Sciatic nerve (tissue), 2 donors: ENCODE data around the gene PCDHGA9. TPM values are rescaled to one million over a fixed set of nuclear protein-coding genes. Genes with fewer than 3 reads are reported as not detected.
"Not testable (repeated sequence)": the region's sequence is repeated elsewhere in the genome, so short reads cannot be mapped to it uniquely, and the experiment has no call there.

Source experiments
- ATAC-seq: fragments of 200-7000 bp; cut with Tn5 transposase; one replicate; pipeline ENCODE4 v1.9.1; 2020; ENCODE audit warnings: mild to moderate bottlenecking, moderate library complexity
- DNase-seq: peaks from one replicate; pipeline ENCODE4 v3.0.0-alpha.2; 2020; ENCODE audit warnings: low spot score
- intact Hi-C: fragments of 100-400 bp; cut with DNase I; formaldehyde crosslinking; loops from one replicate; pipeline ENCODE4 v1.14.2; 2022
- total RNA-seq: library from RNA; stranded (reverse); fragmentation: NEBNext Ultra II Directional; extraction: Animal tissue kit (Norgen Biotek cat#: 25700); gene quantifications from one replicate; pipeline ENCODE4 v1.2.1, GENCODE V29; 2021
- donor health status: DM: no; HTN: no; CAD: no.
- donor health status: DM: no; HTN: no; CAD: no.

The PCDHGA9 gene
- total RNA-seq: 10.7 TPM

DNA sequence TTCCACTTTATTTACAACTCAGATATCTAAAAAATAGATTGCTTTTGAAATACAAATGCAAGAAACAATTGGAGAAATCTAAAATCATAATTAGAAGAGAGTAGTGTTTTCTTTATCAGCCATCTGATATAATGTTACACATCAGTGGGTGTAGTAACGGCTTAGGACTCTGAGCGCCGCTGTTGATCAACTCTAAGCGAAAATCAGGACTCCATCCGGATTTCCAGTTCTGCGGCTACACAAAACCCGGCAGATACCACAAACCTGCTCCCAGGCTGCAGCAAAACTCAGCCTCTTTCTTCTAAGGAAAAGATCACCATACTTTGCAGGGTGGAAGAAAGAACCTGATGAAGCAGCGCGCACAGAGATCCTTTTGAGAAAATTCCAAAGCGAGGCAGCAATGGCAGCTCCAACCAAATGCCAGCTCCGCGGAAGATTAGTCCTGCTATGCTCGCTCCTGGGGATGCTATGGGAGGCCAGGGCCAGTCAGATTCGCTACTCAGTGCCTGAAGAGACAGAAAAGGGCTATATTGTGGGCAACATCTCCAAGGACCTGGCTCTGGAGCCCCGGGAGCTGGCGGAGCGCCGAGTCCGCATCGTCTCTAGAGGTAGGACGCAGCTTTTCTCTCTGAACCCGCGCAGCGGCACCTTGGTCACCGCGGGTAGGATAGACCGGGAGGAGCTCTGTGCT, at the start of gene PCDHGA9:
PCDHGA9 (plus strand) TSS at position 226 of the 691 bp plus-strand sequence; CDS start at position 401, 175 bp downstream.
- intact Hi-C loops: no loop called here
- no peak for ATAC-seq
- no peak for DNase-seq

DNA sequence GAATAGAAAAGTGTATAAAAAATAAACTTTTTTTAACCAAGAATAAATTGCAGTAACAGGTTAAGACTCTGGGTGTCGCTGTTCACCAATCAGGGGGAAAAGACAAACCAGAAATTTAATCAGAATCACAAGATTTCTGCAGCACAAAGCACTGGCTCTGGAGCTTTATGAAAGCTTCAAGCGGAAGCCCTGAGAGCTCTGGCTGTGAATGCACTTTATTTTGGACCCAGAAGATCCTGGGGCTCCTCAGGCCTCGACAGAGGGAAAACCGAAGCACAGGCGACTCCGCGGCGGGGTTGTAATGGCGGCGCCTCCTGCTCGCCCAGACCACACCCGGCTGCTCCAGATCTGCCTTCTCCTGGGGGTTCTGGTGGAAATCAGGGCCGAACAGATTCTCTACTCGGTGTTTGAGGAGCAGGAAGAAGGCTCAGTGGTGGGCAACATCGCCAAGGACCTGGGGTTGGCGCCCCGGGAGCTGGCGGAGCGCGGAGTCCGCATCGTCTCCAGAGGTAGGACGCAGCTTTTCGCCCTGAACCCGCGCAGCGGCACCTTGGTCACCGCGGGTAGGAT, 47.6 kb upstream of the PCDHGA9 start, which contains the start of gene PCDHGA4:
PCDHGA4 (plus strand) TSS at position 122 of the 570 bp plus-strand sequence; CDS start at position 209, 87 bp downstream.
- intact Hi-C loops: no loop called here
- DNase-seq (no peak), ATAC-seq (no peak)

DNA sequence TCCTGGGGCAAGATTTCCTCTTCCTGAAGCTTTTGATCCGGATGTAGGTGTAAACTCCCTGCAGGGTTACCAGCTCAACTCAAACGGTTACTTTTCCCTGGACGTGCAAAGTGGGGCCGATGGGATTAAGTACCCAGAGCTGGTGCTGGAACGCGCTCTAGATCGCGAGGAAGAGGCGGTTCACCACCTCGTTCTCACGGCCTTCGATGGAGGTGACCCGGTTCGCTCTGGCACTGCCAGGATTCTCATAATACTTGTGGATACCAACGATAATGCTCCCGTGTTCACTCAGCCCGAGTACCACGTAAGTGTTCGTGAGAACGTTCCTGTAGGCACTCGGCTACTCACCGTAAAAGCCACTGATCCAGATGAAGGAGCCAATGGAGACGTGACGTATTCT, 46.9 kb upstream of the PCDHGA9 start:
- ATAC-seq (no peak), DNase-seq (no peak)
- intact Hi-C loops: no loop called here

DNA sequence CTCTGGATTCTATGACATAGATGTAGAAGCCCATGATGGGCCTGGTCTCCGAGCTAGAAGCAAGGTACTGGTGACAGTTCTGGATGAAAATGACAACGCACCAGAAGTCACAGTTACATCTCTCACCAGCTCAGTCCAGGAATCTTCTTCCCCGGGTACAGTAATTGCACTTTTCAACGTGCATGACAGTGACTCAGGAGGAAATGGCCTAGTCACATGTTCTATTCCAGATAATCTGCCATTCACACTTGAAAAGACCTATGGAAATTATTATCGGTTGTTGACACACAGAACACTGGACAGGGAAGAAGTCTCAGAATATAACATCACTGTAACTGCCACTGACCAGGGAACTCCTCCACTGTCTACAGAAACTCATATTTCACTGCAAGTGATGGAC, 46.4 kb upstream of the PCDHGA9 start:
- intact Hi-C loops: no loop called here
- ATAC-seq: no peak
- no peak for DNase-seq

DNA sequence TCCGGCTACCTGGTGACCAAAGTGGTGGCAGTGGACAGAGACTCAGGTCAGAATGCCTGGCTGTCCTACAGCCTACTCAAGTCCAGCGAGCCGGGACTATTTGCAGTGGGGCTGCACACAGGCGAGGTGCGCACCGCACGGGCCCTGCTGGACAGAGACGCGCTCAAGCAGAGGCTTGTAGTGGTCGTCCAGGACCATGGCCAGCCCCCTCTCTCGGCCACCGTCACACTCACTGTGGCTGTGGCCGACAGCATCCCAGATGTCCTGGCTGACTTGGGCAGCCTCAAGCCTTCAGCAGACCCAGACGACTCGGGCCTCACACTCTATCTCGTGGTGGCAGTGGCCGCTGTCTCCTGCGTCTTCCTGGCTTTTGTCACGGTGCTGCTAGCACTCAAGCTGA, 45.6 kb upstream of the PCDHGA9 start:
- intact Hi-C loops: no loop called here
- no peak for ATAC-seq
- no peak for DNase-seq

DNA sequence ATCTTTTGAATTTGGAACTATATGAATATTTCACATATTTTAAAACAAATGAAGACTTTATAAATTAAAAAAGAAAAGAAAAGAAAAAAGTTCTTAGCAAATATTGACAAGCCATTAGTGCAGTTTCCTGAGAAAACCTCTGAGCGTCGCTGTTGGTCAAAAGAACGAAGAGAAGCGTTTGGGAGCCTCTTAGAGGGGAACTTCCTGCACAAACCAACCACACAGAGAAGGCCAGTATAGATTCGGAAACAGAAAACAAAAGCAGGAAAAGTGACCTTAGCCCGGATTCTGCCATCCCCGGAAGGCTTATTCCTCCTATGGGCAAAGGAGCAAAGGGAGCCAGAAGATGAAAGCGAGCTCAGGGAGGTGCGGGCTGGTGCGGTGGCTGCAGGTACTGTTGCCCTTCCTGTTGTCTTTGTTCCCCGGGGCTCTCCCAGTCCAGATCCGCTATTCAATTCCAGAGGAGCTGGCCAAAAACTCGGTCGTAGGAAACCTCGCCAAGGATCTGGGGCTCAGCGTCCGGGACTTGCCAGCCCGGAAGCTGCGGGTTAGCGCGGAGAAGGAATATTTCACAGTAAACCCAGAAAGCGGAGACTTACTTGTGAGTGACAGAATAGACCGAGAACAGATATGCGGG, 42.7 kb upstream of the PCDHGA9 start, which contains the start of gene PCDHGB2:
PCDHGB2 (plus strand) TSS at position 205 of the 637 bp plus-strand sequence; CDS start at position 347, 142 bp downstream.
- intact Hi-C loops: no loop called here
- DNase-seq: no peak

DNA sequence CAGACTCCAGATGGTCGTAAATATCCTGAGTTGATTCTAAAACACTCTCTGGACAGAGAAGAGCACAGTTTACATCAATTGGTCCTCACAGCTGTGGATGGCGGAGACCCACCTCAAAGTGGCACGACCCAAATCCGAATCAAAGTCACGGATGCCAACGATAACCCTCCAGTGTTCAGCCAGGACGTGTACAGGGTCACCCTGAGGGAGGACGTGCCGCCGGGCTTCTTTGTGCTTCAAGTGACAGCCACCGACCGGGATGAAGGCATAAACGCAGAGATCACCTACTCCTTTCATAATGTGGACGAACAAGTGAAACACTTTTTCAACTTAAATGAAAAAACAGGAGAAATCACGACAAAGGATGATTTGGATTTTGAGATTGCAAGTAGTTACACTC, 41.9 kb upstream of the PCDHGA9 start:
- ATAC-seq (no peak), DNase-seq (no peak)
- intact Hi-C loops: no loop called here

More for the DNA sequence above, 42.7 kb upstream of the PCDHGA9 start, which contains the start of gene PCDHGB2:
- ATAC-seq: no peak

DNA sequence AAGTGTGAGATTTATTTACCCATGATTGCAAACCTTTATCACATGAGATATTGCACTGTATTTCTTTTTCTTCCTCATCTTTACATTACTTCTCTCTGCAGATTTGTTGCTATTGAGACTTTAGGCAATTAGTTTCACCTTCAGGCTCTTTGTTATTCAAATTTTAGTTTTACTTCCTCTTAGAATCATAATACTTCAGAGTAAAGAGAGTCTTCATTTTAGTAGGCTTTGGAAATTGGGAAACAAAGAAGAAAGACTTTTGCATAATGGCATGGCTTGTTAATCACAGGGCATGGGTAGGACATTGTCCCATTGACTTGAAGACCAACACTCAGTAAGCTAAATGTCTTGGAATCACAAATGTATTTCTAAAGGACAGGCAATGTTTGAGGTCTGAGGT, 39.9 kb upstream of the PCDHGA9 start:
- intact Hi-C loops: no loop called here
- ATAC-seq (no peak), DNase-seq (no peak)

DNA sequence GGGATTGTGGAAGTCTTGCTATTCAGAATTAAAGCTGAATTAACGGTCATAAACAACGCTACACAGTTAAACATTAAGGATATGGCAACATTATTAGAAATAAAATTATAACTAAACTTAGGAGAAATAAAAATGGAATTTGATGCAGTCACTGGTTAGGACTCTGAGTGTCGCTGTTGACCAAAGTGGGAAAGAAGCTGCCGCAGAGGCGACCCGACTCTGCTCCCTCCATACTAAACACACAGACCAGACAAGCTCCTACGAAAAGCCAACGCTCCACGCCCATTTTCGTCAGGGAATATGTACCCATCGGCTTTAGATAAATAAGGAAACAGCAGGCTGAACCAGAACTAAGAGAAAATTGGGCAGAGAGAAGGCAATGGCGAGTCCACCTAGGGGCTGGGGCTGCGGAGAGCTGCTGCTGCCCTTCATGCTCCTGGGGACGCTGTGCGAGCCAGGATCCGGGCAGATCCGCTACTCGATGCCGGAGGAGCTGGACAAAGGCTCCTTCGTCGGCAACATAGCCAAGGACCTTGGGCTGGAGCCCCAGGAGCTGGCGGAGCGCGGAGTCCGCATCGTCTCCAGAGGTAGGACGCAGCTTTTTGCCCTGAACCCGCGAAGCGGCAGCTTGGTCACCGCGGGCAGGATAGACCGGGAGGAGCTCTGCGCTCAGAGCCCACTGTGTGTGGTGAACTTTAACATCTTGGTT, 38.5 kb upstream of the PCDHGA9 start, which contains the start of gene PCDHGA5:
PCDHGA5 (plus strand) TSS at position 211 of the 709 bp plus-strand sequence; CDS start at position 380, 169 bp downstream.
- DNase-seq: no peak
- no peak for ATAC-seq
- intact Hi-C loops: no loop called here

DNA sequence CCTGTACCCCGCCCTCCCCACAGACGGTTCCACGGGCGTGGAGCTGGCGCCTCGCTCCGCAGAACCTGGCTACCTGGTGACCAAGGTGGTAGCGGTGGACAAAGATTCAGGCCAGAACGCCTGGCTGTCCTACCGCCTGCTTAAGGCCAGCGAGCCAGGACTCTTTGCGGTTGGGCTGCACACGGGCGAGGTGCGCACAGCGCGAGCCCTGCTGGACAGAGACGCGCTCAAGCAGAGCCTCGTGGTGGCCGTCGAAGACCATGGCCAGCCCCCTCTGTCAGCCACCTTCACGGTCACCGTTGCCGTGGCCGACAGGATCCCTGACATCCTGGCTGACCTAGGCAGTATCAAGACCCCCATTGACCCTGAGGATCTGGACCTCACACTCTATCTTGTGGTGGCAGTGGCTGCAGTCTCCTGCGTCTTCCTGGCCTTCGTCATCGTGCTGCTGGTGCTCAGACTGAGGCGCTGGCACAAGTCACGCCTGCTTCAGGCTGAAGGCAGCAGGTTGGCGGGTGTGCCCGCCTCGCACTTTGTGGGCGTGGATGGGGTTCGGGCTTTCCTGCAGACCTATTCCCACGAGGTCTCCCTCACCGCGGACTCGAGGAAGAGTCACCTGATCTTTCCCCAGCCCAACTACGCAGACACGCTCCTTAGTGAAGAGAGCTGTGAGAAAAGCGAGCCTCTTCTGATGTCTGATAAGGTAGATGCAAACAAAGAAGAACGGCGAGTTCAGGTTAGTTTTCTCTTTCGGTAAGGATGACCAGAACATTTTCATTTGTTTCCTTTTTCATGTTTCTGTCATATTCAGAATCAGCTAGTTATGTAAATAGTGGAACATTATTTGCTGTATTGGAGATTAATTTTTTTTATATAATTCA, 36.3 kb upstream of the PCDHGA9 start:
- intact Hi-C loops: no loop called here
- DNase-seq (no peak), ATAC-seq (no peak)

DNA sequence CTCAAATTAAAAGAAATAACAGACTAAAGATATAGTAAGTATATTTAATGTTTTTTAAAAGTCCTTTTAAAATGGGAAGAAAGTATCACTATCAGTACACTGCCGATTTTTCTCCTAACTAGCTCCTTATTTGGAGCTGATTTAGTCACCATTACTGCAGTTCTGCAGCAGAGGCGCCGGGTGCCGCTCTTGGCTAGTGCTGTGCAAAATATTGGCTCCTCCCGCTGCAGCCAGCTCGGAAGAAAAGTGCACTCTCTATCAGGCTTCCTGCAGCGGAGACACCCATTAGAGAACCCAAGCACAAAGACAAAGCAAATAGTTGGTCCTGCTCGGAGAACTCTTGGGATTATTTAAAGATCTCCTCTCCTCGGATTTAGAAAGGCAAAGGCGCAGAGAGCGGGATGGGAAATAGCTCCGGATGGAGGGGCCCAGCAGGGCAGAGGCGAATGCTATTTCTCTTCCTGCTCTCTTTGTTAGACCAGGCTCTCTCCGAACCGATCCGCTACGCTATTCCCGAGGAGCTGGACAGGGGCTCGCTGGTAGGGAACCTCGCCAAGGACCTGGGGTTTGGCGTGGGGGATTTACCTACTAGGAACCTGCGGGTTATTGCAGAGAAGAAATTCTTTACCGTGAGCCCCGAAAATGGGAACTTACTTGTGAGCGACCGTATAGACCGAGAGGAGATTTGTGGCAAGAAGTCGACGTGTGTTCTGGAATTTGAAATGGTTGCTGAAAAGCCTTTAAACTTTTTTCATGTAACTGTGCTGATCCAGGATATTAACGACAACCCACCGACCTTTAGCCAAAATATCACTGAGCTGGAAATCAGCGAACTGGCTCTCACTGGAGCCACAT, 32.4 kb upstream of the PCDHGA9 start, which contains the start of gene PCDHGB3:
PCDHGB3 (plus strand) TSS at position 249 of the 855 bp plus-strand sequence; CDS start at position 402, 153 bp downstream.
- ATAC-seq (peak; percentile 61), DNase-seq (no peak)
- intact Hi-C loops: no loop called here

DNA sequence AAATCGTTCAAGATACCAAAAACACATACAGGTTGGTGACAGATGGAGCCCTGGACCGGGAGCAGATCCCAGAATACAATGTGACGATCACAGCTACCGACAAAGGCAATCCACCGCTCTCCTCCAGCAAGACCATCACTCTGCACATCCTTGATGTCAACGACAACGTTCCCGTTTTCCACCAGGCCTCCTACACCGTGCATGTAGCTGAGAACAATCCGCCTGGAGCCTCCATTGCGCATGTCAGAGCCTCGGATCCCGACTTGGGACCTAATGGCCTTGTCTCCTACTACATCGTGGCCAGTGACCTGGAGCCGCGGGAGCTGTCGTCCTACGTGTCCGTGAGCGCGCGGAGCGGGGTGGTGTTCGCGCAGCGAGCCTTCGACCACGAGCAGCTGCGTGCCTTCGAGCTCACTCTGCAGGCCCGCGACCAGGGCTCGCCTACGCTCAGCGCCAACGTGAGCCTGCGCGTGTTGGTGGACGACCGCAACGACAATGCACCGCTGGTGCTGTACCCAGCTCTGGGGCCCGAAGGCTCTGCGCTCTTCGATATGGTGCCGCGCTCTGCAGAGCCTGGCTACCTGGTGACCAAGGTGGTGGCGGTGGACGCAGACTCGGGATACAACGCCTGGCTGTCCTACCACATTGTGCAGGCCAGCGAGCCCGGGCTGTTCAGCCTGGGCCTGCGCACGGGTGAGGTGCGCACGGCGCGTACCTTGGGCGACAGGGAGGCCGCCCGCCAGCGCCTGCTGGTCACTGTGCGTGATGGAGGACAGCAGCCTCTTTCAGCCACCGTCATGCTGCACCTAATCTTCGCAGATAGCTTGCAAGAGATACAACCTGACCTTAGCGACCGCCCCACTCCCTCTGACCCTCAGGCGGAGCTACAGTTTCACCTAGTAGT, 30.8 kb upstream of the PCDHGA9 start:
- DNase-seq (no peak), ATAC-seq (no peak)
- intact Hi-C loops: no loop called here

DNA sequence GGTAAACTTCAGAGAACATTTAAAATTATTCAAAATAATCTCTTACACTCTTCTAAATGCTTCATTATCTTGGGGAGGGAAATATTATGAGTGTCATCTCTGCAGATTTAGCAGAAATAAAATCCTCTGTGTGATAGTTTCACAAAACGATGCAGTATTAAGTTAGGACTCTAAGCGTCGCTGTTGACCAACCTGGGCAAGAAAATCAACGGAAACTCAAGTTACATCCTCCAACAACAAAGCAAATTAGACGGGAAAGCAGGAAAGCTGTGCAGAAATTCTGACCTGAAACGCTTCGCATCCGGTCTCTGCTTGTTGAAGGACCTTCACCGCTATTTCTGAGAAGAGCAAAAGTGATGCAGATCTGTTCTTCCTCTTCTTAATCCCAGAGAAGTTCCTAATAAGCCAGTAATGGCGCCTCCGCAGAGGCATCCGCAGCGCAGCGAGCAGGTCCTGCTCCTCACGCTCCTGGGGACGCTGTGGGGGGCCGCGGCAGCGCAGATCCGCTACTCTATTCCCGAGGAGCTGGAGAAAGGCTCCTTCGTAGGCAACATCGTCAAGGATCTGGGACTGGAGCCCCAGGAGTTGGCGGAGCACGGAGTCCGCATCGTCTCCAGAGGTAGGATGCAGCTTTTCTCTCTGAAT, 28.8 kb upstream of the PCDHGA9 start, which contains the start of gene PCDHGA6:
PCDHGA6 (plus strand) TSS at position 219 of the 645 bp plus-strand sequence; CDS start at position 412, 193 bp downstream.
- intact Hi-C loops: no loop called here
- DNase-seq (no peak), ATAC-seq (no peak)

DNA sequence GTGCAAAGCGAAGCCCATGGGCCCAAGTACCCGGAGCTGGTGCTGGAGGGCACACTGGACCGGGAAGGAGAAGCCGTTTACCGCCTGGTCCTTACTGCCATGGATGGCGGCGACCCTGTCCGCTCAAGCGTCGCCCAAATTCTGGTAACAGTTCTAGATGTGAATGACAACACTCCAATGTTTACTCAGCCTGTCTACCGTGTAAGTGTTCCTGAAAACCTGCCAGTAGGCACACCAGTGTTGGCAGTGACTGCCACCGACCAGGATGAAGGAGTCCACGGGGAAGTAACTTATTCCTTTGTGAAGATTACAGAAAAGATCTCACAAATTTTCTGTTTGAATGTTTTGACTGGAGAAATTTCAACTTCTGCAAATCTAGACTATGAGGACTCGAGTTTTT, 28.0 kb upstream of the PCDHGA9 start:
- DNase-seq (no peak), ATAC-seq (no peak)
- intact Hi-C loops: no loop called here

DNA sequence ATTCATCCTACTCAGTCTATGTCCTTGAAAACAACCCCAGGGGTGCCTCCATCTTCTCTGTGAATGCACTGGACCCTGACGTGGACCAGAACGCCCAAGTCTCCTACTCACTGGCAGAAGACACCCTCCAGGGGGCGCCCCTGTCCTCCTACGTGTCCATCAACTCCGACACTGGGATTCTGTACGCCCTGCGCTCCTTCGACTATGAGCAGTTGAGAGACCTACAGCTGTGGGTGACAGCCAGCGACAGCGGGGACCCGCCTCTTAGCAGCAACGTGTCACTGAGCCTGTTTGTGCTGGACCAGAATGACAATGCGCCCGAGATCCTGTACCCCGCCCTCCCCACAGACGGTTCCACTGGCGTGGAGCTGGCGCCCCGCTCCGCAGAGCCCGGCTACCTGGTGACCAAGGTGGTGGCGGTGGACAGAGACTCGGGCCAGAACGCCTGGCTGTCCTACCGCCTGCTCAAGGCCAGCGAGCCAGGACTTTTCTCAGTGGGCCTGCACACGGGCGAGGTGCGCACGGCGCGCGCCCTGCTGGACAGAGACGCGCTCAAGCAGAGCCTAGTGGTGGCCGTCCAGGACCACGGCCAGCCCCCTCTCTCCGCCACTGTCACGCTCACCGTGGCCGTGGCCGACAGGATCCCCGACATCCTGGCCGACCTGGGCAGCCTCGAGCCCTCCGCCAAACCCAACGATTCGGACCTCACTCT, 27.0 kb upstream of the PCDHGA9 start:
- DNase-seq, intact Hi-C loops, ATAC-seq: not testable (repeated sequence)
